ENCODE results near the gene MTHFSD.

MTHFSD gene

DNA sequence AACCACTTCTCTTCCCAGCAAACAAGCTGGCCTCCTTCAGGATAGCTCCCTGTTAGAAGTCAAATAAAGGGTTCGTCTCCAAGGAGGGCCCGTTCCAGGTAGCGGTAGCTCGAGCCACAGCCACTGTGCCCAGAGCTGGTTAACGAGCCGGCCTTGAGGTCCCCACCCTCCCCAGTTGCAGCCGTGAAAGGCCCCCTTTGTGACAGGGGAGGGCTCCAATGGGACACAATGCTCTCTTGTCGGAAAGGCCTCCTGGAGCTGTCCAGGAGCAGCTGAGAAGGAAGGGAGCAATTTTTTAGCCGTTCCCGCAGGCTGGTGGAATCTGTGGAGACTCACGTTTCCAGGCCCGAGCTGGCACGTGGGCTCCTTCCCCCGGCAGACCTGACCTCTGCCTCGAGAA is 74.6 kb downstream of the MTHFSD start:
- DNase-seq: no peak
